Progenitor cell of endocrine pancreas (in vitro differentiated cells): ENCODE data around the gene VSTM2B. TPM values are rescaled to one million over a fixed set of nuclear protein-coding genes. Genes with fewer than 3 reads are reported as not detected.

Source experiments
- DNase-seq: peaks from one replicate; pipeline ENCODE4 v3.0.0; 2021; ENCODE audit warnings: low spot score; ENCODE audit not compliant: unreplicated experiment
- H3K27ac Mint-ChIP-seq: 2 replicates; pipeline ENCODE4 v1.8.0; 2021; ENCODE audit warnings: mild to moderate bottlenecking, moderate library complexity, mixed read lengths
- H3K27me3 Mint-ChIP-seq: 2 replicates; pipeline ENCODE4 v1.8.0; 2021; ENCODE audit warnings: mixed read lengths
- H3K36me3 Mint-ChIP-seq: 2 replicates; pipeline ENCODE4 v1.8.0; 2022; ENCODE audit warnings: mixed read lengths; ENCODE audit not compliant: insufficient read depth
- H3K4me1 Mint-ChIP-seq: 2 replicates; pipeline ENCODE4 v1.8.0; 2021; ENCODE audit warnings: low read depth, mixed read lengths
- H3K4me3 Mint-ChIP-seq: 2 replicates; pipeline ENCODE4 v1.8.0; 2021; ENCODE audit warnings: low read depth, mild to moderate bottlenecking, moderate library complexity, mixed read lengths
- H3K9me3 Mint-ChIP-seq: 2 replicates; pipeline ENCODE4 v1.8.0; 2021; ENCODE audit warnings: low read depth, mixed read lengths
- total RNA-seq: library from RNA; stranded (reverse); gene quantifications from 2 replicates; pipeline ENCODE4 v1.2.1, GENCODE V29; 2021
- TF ChIP-seq, protein P1 (sequence below): fragments of 200-600 bp; sonication (generic); IDR thresholded peaks from one replicate; pipeline ENCODE4 v1.5.0; 2021; ENCODE audit warnings: antibody characterized with exemption, mild to moderate bottlenecking; ENCODE audit not compliant: unreplicated experiment

VSTM2B gene
- total RNA-seq, 1 donor from 2014 or later: not detected

DNA sequence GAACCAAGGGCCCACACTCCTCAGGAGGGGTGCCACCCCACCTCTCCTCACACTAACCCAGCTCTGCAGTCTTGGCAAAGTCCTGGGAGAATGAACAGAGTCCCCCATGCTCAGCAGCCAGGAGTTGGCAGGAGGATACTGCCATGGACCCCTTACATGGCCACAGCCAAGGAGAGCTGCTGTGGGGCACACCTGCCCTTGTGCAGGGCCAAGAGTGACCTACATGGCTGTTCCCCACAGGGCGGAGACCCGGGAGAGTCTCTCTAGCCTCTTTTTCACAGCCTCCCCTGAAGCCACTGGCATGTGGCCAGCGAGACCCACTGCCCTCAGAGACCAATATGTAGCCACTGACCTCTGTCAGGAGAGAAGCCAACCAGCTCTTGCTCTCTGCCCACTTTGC, 45.9 kb upstream of the VSTM2B start:
- TF ChIP-seq, protein P1, sequence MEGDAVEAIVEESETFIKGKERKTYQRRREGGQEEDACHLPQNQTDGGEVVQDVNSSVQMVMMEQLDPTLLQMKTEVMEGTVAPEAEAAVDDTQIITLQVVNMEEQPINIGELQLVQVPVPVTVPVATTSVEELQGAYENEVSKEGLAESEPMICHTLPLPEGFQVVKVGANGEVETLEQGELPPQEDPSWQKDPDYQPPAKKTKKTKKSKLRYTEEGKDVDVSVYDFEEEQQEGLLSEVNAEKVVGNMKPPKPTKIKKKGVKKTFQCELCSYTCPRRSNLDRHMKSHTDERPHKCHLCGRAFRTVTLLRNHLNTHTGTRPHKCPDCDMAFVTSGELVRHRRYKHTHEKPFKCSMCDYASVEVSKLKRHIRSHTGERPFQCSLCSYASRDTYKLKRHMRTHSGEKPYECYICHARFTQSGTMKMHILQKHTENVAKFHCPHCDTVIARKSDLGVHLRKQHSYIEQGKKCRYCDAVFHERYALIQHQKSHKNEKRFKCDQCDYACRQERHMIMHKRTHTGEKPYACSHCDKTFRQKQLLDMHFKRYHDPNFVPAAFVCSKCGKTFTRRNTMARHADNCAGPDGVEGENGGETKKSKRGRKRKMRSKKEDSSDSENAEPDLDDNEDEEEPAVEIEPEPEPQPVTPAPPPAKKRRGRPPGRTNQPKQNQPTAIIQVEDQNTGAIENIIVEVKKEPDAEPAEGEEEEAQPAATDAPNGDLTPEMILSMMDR: no peak
- peaks cover 5% of the 10 kb centered on the region for H3K9me3 Mint-ChIP-seq
- H3K27ac Mint-ChIP-seq: no peak overlapping the region
- no peak for DNase-seq
- peaks cover 22% of the 10 kb centered on the region for H3K27me3 Mint-ChIP-seq
- no peaks in the 10 kb centered on the region for H3K4me1 Mint-ChIP-seq
- no peaks in the 10 kb centered on the region for H3K36me3 Mint-ChIP-seq
- no peak overlapping the region for H3K4me3 Mint-ChIP-seq

- TF ChIP-seq, protein P1: no peak
- peaks cover 20% of the 10 kb centered on the region for H3K27me3 Mint-ChIP-seq
- DNase-seq: no peak
- H3K27ac Mint-ChIP-seq: no peak overlapping the region
- H3K4me1 Mint-ChIP-seq: no peaks in the 10 kb centered on the region
- H3K4me3 Mint-ChIP-seq: no peak overlapping the region
- no peaks in the 10 kb centered on the region for H3K36me3 Mint-ChIP-seq
- peaks cover 5% of the 10 kb centered on the region for H3K9me3 Mint-ChIP-seq
These were observed 45.3 kb upstream of the VSTM2B start for GRCh38 chr19:29480507-29480906.

DNA sequence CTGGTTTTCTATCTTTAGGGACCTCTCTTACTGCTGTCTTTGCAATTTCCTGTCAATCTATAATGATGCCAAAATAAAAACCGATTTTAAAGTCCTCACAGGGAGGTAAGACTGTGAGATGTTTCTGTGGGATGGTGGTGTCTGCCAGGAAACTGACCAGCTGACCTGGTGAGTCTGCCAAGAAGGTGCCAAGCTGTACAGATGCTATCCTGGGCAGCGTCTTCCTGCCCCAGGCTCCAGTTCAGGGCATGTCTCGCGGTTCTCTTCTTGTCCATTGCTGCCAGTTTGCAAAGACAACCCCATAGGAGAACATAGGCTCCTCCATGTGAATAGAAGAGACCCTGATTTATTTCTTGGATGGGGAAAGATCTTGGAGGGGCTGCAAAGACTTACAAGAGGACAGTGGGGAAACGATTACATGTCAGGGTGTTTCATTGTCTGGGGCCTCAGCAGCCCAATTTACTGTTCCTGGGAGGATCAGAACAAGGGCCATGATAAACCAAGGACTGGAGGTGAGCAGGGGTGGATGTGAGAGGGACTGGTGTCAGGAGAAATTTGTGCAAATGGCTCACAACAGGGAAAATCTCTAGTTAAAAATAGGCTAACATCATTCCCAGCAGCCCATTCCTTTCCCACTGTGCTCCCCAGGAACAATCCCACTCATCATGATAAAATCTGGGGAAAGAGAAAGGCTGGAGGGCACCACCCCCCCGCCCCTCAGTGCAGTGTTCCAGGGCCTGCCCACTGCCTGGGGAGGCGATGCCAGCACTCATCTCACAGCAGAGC, 42.7 kb upstream of the VSTM2B start:
- H3K4me1 Mint-ChIP-seq: no peaks in the 10 kb centered on the region
- H3K4me3 Mint-ChIP-seq: no peak overlapping the region
- H3K9me3 Mint-ChIP-seq: peaks cover 5% of the 10 kb centered on the region
- TF ChIP-seq, protein P1: no peak
- H3K36me3 Mint-ChIP-seq: no peaks in the 10 kb centered on the region
- peaks cover 16% of the 10 kb centered on the region for H3K27me3 Mint-ChIP-seq
- H3K27ac Mint-ChIP-seq: no peak overlapping the region
- DNase-seq: no peak

- Mint-ChIP-seq H3K9me3 (peaks cover 5% of the 10 kb centered on the region), H3K4me1 (no peaks in the 10 kb centered on the region), H3K36me3 (no peaks in the 10 kb centered on the region), H3K27me3 (peaks cover 16% of the 10 kb centered on the region), H3K27ac (no peak overlapping the region), H3K4me3 (no peak overlapping the region)
- TF ChIP-seq, protein P1: no peak
- no peak for DNase-seq
These were observed 42.2 kb upstream of the VSTM2B start for GRCh38 chr19:29483641-29483920.

DNA sequence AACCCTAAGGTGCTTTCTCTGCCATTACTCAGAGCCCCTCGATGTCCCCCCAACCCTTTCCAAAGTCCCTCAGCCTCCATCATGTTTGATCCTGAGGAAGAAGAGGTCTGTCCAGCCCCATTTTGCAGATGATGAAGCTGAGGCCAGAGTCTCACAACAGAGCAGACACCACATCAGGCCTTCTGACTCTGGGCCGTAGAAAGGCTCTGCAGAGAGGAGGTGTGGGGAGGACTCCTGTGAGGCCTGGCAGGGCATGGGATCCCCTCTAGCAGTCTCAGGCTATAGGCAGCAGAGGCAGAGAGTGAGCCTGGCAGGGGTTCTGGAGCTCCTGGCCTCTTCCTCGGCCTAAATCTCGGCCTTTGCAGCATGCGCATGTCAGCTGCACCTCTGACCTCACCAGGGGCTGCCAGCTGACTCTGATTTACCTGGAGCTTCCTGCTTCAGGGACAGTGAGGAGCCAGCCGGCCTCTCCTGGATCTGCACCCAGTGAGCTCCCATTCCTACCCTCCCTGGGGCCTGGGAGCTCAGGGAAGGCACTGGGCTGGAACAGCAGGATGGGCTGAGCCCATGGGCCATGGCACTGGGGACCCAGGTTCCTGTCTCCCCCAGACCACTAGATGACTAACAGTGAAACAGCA, 41.7 kb upstream of the VSTM2B start:
- peaks cover 5% of the 10 kb centered on the region for H3K9me3 Mint-ChIP-seq
- no peaks in the 10 kb centered on the region for H3K36me3 Mint-ChIP-seq
- H3K27ac Mint-ChIP-seq: no peak overlapping the region
- H3K4me3 Mint-ChIP-seq: no peak overlapping the region
- H3K27me3 Mint-ChIP-seq: peaks cover 16% of the 10 kb centered on the region
- no peaks in the 10 kb centered on the region for H3K4me1 Mint-ChIP-seq
- TF ChIP-seq, protein P1: no peak
- DNase-seq: no peak
